PC-9 (cell line): ENCODE measurements around the gene ITPKB. TPM values are rescaled to one million over a fixed set of nuclear protein-coding genes. Genes with fewer than 3 reads are reported as not detected.

Experiments used
- BruUV-seq: library from RNA; stranded (reverse); fragments of 400-500 nt; replicated peaks from 2 replicates; lab custom pipeline; 2021; lab: Mats Ljungman, UMichigan
- CTCF ChIA-PET: fragments of 300-600 bp; sonication (Branson Sonifier 250); formaldehyde crosslinking; loops from one replicate; lab custom pipeline; 2022; ENCODE audit warnings: antibody characterized with exemption; lab: Charles Lee
- POLR2A ChIA-PET: fragments of 300-600 bp; sonication (Branson Sonifier 250); formaldehyde crosslinking; loops from one replicate; lab custom pipeline; 2022; ENCODE audit warnings: antibody characterized with exemption; ENCODE audit not compliant: unreplicated experiment; lab: Charles Lee
- DNase-seq, 2 experiments: peaks; one replicate each; pipeline versions ENCODE4 v3.0.0 to v3.0.0-alpha.2; 2015 to 2022; ENCODE audit warnings: mixed read lengths in 1 of 2
- H2AFZ ChIP-seq: fragments of 200-600 bp; sonication (generic); 2 replicates; pipeline ENCODE4 v1.8.1; 2017; ENCODE audit warnings: antibody characterized with exemption
- H3F3A ChIP-seq: fragments of 200-600 bp; sonication (generic); 2 replicates; pipeline ENCODE4 v1.8.1; 2017; ENCODE audit warnings: antibody characterized with exemption, mild to moderate bottlenecking, low read depth; ENCODE audit not compliant: insufficient read depth
- H3K27ac ChIP-seq: fragments of 200-600 bp; sonication (generic); 2 replicates; pipeline ENCODE4 v1.6.1; 2016; ENCODE audit warnings: mixed run types
- H3K27me3 ChIP-seq: fragments of 200-600 bp; sonication (generic); 2 replicates; pipeline ENCODE4 v1.6.1; 2016; ENCODE audit warnings: low read depth, mixed run types; ENCODE audit not compliant: insufficient read depth
- H3K36me3 ChIP-seq: fragments of 200-600 bp; sonication (generic); 2 replicates; pipeline ENCODE4 v1.6.1; 2016; ENCODE audit warnings: low read depth, mixed run types
- H3K4me1 ChIP-seq: fragments of 200-600 bp; sonication (generic); replicated peaks from 2 replicates; pipeline ENCODE4 v1.6.1; 2016; ENCODE audit warnings: mixed run types; ENCODE audit not compliant: insufficient read depth
- H3K4me2 ChIP-seq: fragments of 200-600 bp; sonication (generic); 2 replicates; pipeline ENCODE4 v1.6.1; 2017; ENCODE audit warnings: mixed run types
- H3K4me3 ChIP-seq: fragments of 200-600 bp; sonication (generic); 2 replicates; pipeline ENCODE4 v1.6.1; 2016; ENCODE audit warnings: mixed run types
- H3K79me2 ChIP-seq: fragments of 200-600 bp; sonication (generic); 2 replicates; pipeline ENCODE4 v1.6.1; 2017; ENCODE audit warnings: low read depth, mixed run types
- H3K9me2 ChIP-seq: fragments of 200-600 bp; sonication (generic); 2 replicates; pipeline ENCODE4 v1.8.1; 2017; ENCODE audit warnings: mild to moderate bottlenecking; ENCODE audit not compliant: insufficient read depth
- H3K9me3 ChIP-seq: fragments of 200-600 bp; sonication (generic); 2 replicates; pipeline ENCODE4 v1.8.1; 2016; ENCODE audit warnings: low read depth; ENCODE audit not compliant: insufficient read depth
- H4K20me1 ChIP-seq: fragments of 200-600 bp; sonication (generic); 2 replicates; pipeline ENCODE4 v1.8.1; 2017; ENCODE audit not compliant: insufficient read depth
- EZH2 ChIP-seq: fragments of 200-600 bp; sonication (generic); IDR thresholded peaks from 2 replicates; pipeline ENCODE4 v1.8.0; 2017; ENCODE audit warnings: antibody characterized with exemption, low read depth
- intact Hi-C: fragments of 100-400 bp; cut with micrococcal nuclease; formaldehyde crosslinking; loops from one replicate; pipeline ENCODE4 v1.10.0; 2022; ENCODE audit not compliant: unreplicated experiment
- total RNA-seq: library from RNA; stranded (reverse); gene quantifications from 2 replicates; pipeline ENCODE4 v1.2.3, GENCODE V29; 2021
- TF ChIP-seq, protein P1 (sequence below): fragments of 200-600 bp; sonication (generic); conservative IDR thresholded peaks from 2 replicates; pipeline ENCODE4 v1.6.1; 2017; ENCODE audit warnings: mixed run types, antibody characterized with exemption, mild to moderate bottlenecking, moderate library complexity

Gene ITPKB
- total RNA-seq, 1 experiment from 2014 or later, result 13.4 TPM

DNA sequence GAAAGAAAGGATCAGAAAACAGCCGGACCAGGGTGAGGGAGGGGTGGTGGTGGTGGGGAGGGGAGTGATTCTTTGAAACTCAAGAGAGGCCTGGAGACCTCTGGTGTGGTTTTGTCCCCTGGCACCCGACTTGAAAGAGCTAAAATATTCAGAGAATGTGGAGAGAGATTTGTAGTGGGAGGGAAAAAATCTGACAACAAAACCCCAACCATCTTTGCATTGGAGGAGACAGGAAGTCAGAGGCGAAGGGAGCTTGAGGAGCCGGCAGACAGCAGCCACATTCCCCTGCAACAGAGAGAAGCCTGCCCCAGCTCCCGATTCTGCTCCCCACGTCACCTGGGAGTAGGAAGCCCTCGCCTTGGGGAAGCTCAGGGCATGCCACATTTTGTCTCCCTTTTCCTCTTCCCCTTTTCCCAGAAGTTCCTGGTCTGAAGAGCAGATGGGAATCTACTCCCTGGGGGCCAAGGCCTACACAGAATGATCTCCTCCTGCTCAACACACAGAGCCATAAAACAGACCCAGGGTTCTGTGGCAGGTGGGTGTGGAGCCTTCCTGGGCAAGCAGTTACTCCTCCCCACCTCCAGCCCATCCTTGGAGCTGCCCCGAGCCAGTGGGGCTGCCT, 84.9 kb downstream of the ITPKB start:
- H2AFZ ChIP-seq, result no peak overlapping the region

GRCh38 chr1:226653311-226653921, 85.7 kb downstream of the ITPKB start:
- no peak for DNase-seq
- no peak overlapping the region for H3K27ac ChIP-seq
- no peaks in the 10 kb centered on the region for H3K9me3 ChIP-seq
- no peaks in the 10 kb centered on the region for H3K9me2 ChIP-seq
- no peaks in the 10 kb centered on the region for H3K79me2 ChIP-seq
- no peak overlapping the region for H3K4me2 ChIP-seq
- H2AFZ ChIP-seq, result no peak overlapping the region
- H3K36me3 ChIP-seq, result no peaks in the 10 kb centered on the region
- no peaks in the 10 kb centered on the region for H3K27me3 ChIP-seq
- CTCF ChIA-PET, result no interaction called here
- no peaks in the 10 kb centered on the region for H4K20me1 ChIP-seq
- intact Hi-C loops, result no loop called here
- 0 out of 2 replicates have a peak, but pooled peaks cover 3% of the 10 kb centered on the region for H3F3A ChIP-seq
- TF ChIP-seq EZH2, result no peak
- TF ChIP-seq, protein P1, sequence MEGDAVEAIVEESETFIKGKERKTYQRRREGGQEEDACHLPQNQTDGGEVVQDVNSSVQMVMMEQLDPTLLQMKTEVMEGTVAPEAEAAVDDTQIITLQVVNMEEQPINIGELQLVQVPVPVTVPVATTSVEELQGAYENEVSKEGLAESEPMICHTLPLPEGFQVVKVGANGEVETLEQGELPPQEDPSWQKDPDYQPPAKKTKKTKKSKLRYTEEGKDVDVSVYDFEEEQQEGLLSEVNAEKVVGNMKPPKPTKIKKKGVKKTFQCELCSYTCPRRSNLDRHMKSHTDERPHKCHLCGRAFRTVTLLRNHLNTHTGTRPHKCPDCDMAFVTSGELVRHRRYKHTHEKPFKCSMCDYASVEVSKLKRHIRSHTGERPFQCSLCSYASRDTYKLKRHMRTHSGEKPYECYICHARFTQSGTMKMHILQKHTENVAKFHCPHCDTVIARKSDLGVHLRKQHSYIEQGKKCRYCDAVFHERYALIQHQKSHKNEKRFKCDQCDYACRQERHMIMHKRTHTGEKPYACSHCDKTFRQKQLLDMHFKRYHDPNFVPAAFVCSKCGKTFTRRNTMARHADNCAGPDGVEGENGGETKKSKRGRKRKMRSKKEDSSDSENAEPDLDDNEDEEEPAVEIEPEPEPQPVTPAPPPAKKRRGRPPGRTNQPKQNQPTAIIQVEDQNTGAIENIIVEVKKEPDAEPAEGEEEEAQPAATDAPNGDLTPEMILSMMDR, result no peak
- POLR2A ChIA-PET, result interaction anchor here (0.6 kb wide), 1 partner anchor 9 kb away, joined by 4 read pairs; no protein-coding TSS in a partner anchor
- BruUV-seq, result no TSS peak
- H3K4me1 ChIP-seq, result no peaks in the 10 kb centered on the region
- no peak overlapping the region for H3K4me3 ChIP-seq

More for the DNA sequence above, 84.9 kb downstream of the ITPKB start:
- intact Hi-C loops, result no loop called here
- Histone ChIP-seq H3K9me3 (no peaks in the 10 kb centered on the region), H4K20me1 (no peaks in the 10 kb centered on the region), H3F3A (0 out of 2 replicates have a peak, but pooled peaks cover 3% of the 10 kb centered on the region), H3K9me2 (no peaks in the 10 kb centered on the region), H3K79me2 (no peaks in the 10 kb centered on the region), H3K4me2 (no peak overlapping the region), H3K27me3 (no peaks in the 10 kb centered on the region), H3K36me3 (no peaks in the 10 kb centered on the region), H3K27ac (no peak overlapping the region), H3K4me3 (no peak overlapping the region), H3K4me1 (no peaks in the 10 kb centered on the region)
- POLR2A ChIA-PET, result interaction anchor here (0.6 kb wide), 1 partner anchor 8 kb away, joined by 4 read pairs; no protein-coding TSS in a partner anchor
- BruUV-seq, result no TSS peak
- CTCF ChIA-PET, result no interaction called here
- no peak for TF ChIP-seq EZH2
- TF ChIP-seq, protein P1, result no peak
- no peak for DNase-seq

GRCh38 chr1:226652613-226653012, 86.5 kb downstream of the ITPKB start:
- Histone ChIP-seq H3K79me2 (no peaks in the 10 kb centered on the region), H3K9me3 (no peaks in the 10 kb centered on the region), H3K4me2 (no peak overlapping the region), H3K4me3 (no peak overlapping the region), H3K36me3 (no peaks in the 10 kb centered on the region), H3K9me2 (no peaks in the 10 kb centered on the region), H3K27ac (no peak overlapping the region), H3K4me1 (no peaks in the 10 kb centered on the region), H3F3A (0 out of 2 replicates have a peak, but pooled peaks cover 3% of the 10 kb centered on the region), H3K27me3 (no peaks in the 10 kb centered on the region), H4K20me1 (no peaks in the 10 kb centered on the region), H2AFZ (no peak overlapping the region)
- no TSS peak for BruUV-seq
- DNase-seq, result no peak
- POLR2A ChIA-PET, result no interaction called here
- intact Hi-C loops, result no loop called here
- CTCF ChIA-PET, result no interaction called here
- no peak for TF ChIP-seq EZH2
- TF ChIP-seq, protein P1, result no peak
